Skeletal muscle tissue (tissue), 4 donors: Measurements from ENCODE around the gene IFT20. TPM values are rescaled to one million over a fixed set of nuclear protein-coding genes. Genes with fewer than 3 reads are reported as not detected.
A peak's percentile ranks its signal among the peaks of the same experiment; 100 is the strongest.

Experiments
- H3K27ac ChIP-seq: one replicate; pipeline ENCODE4 v1.7.0; 2013; ENCODE audit warnings: mild to moderate bottlenecking, low read depth, low read length, inconsistent platforms
- H3K27me3 ChIP-seq, 3 donors: one replicate each; pipeline ENCODE4 v1.7.0; 2013; ENCODE audit warnings: low read length in 3 of 3; ENCODE audit not compliant: control insufficient read depth in 3 of 3, insufficient read depth in 3 of 3
- H3K36me3 ChIP-seq, 3 donors: one replicate each; pipeline ENCODE4 v1.7.0; 2013; ENCODE audit warnings: low read length in 3 of 3; ENCODE audit not compliant: control insufficient read depth in 3 of 3, insufficient read depth in 3 of 3
- H3K4me1 ChIP-seq, 3 donors: one replicate each; pipeline ENCODE4 v1.7.0; 2013; ENCODE audit warnings: low read length in 3 of 3, mild to moderate bottlenecking in 3 of 3; ENCODE audit not compliant: control insufficient read depth in 3 of 3, insufficient read depth in 3 of 3
- H3K4me3 ChIP-seq, 3 donors: one replicate each; pipeline ENCODE4 v1.7.0; 2013; ENCODE audit warnings: low read length in 3 of 3
- H3K9ac ChIP-seq, 3 donors: one replicate each; pipeline ENCODE4 v1.7.0; 2013; ENCODE audit warnings: low read length in 3 of 3, mild to moderate bottlenecking in 3 of 3, moderate library complexity in 2 of 3, low read depth in 1 of 3
- H3K9me3 ChIP-seq, 3 donors: one replicate each; pipeline ENCODE4 v1.7.0; 2013; ENCODE audit warnings: low read length in 3 of 3; ENCODE audit not compliant: control insufficient read depth in 3 of 3
- total RNA-seq: library from RNA; depleted of rRNA; stranded (reverse); fragments of >200 nt; gene quantifications from one replicate; pipeline ENCODE4 v1.2.3, GENCODE V29; 2014
- donor health status: Osteomylitis.

The IFT20 gene
- total RNA-seq, 1 donor from 2014 or later: 19.8 TPM

DNA sequence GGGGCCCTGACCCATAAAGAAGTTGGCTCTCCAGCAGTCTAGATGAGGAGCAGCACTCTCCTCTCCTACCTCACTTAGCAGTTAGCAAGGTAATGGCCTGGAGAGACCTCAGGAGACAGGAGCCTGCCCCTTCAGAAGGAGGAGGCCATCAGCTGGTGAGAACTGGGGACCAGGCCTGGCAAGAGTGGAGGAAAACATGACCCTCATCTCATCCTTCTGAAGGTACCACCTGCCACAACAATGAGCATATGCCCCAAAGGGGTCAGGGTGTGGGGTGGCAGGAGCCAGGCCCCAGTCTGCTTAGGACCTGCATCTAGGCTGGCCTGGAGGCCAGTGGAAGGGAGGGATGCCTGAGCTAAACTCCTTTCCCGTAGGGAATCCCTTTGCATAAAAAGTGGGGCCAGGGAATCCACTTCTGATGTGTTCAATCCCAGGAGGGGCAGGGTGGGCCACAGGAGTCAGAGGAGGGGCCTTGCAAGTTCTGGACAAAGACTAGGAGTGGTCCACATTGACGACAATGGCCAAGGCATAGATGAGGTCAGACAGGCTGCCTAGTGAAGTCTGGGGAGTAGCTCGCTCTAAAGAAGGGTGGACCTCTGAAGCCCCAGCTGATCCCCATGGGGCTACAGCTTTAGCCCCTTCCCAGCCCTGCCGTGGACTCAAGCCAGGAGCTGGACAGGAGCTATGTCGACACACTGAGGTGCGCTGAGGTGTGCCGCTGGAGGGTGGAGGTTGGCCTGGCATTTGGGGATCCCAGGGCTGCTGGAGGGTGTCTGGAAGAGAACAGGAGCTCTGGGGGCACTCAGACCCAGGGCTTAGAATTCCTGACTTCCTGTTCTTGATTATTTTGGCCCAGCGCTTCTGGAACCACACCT lies 28.7 kb upstream of the IFT20 start:
- Histone ChIP-seq H3K4me3 (no peak overlapping the region), H3K36me3 (peaks cover 49 to 56% (median 54%) of the 10 kb centered on the region in 3 donors), H3K27me3 (no peaks in the 10 kb centered on the region), H3K9me3 (no peaks in the 10 kb centered on the region), H3K4me1 (no peaks in the 10 kb centered on the region), H3K27ac (no peak overlapping the region), H3K9ac (no peak overlapping the region)

DNA sequence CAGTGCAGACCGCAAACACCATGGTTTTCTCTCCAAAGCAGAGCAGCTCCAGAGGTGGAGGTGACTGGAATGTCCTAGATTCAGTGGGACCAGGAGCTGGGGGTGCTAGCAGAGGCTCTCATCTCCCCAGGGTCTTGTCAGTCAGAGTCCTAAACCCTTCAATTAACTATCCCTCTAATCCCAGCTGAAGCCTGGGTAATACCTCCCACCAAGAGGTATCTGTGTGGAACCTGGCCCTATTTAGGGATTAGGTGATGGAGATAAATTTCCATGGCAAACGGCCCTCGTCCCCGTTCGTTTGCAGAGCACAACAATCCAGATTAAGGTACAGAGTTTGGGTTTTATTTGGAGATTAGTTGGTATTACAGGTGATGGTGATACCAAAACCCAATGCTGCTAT lies 27.9 kb upstream of the IFT20 start:
- peaks cover 5 to 7% (median 6%) of the 10 kb centered on the region in 3 donors for H3K4me1 ChIP-seq
- H3K4me3 ChIP-seq: no peak overlapping the region
- no peak overlapping the region for H3K27ac ChIP-seq
- H3K9ac ChIP-seq: no peak overlapping the region
- peaks cover 49 to 56% (median 55%) of the 10 kb centered on the region in 3 donors for H3K36me3 ChIP-seq
- H3K27me3 ChIP-seq: no peaks in the 10 kb centered on the region
- no peaks in the 10 kb centered on the region for H3K9me3 ChIP-seq

DNA sequence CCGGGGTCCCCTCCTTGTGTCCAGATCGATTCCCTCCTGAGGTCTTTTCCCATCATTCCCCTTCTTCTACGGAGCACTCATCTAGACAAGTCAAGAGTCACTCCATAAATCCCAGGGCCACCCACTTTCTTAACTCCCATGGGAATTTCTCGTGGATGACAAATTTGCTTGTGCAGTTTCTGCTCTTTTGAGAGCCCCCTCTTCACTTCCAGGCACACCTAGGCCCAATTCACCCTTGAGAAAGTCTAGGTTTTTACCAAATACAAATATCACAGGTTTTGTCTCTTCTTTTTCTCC lies 22.6 kb upstream of the IFT20 start:
- Histone ChIP-seq H3K4me3 (peak overlapping the region; percentile 85 to 97 (median 97)), H3K9me3 (no peaks in the 10 kb centered on the region), H3K36me3 (peaks cover 53 to 59% (median 56%) of the 10 kb centered on the region in 3 donors), H3K27me3 (no peaks in the 10 kb centered on the region), H3K27ac (peak overlapping the region; percentile 92), H3K4me1 (peaks cover 22 to 30% (median 22%) of the 10 kb centered on the region in 3 donors), H3K9ac (peak overlapping the region; percentile 73 to 98 (median 84))

DNA sequence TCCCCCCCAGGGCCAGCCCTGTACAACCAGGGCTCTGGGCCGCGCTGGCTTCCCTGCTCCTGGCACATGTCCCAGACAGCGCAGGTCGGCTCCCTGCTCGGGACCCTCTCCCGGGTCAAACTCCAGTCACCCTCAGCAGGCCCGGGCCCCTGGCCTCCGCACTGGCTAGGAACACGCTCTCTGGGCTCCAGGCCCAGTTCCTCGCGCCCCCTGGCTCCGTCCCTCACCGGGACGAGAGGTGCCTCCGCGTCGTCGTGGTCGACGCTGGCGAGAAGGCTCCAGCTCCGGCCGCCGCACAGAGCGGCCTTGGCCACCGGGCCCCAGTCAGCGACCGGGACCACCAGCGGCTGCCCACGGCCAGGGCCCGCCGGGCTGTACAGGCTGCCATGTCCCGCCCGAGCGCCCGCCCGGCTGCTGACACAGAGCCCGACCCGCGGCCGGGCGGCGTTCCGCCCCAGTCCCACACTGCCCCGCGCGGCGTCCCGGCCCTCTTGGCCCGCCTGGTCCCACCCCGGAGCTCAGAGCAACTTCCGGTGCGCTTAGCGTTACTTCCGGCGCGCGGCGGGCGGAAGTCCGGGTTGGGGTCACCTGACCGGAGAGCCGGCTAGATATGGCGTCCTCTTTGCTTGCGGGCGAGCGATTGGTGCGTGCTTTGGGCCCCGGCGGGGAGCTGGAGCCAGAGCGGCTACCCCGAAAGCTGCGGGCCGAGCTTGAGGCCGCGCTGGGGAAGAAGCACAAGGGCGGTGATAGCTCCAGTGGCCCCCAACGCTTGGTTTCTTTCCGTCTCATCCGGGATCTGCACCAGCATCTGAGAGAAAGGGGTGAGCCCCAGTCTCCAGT lies 22.0 kb upstream of the IFT20 start, which contains the start of gene POLDIP2:
TSS of gene POLDIP2 (minus strand) at position 467 of the 840 bp plus-strand sequence. CDS start at position 388, 79 bp downstream.
- no peaks in the 10 kb centered on the region for H3K27me3 ChIP-seq
- peaks cover 47 to 56% (median 53%) of the 10 kb centered on the region in 3 donors for H3K36me3 ChIP-seq
- peak within 1 kb of the TSS; percentile 92 for H3K27ac ChIP-seq
- no peaks in the 10 kb centered on the region for H3K9me3 ChIP-seq
- H3K4me1 ChIP-seq: peaks cover 22 to 30% (median 22%) of the 10 kb centered on the region in 3 donors
- peak within 1 kb of the TSS; percentile 93 to 98 (median 98) for H3K9ac ChIP-seq
- H3K4me3 ChIP-seq: peak within 1 kb of the TSS; percentile 85 to 97 (median 97)

DNA sequence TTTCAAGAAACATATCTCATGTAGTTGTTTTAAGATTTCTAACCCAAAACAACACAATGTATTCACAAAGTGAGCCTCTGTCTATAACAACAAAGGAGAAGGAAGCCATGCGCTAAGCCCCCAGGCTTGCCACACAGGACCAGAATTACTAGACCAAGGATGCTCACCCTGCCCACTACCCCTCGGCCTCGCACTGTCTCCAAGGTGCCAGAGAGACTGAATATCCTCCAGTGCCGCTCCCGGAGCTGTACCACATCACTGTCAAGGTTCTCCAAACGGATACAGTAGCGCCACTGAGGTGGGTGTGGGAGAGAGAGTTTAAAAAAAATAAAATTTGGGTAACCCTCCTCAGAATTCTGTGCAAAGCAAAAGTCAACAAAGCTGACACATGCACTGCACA lies 15.0 kb upstream of the IFT20 start:
- H3K9me3 ChIP-seq: no peaks in the 10 kb centered on the region
- peaks cover 77 to 95% (median 90%) of the 10 kb centered on the region in 3 donors for H3K36me3 ChIP-seq
- no peak overlapping the region for H3K4me3 ChIP-seq
- no peak overlapping the region for H3K9ac ChIP-seq
- H3K27me3 ChIP-seq: no peaks in the 10 kb centered on the region
- H3K27ac ChIP-seq: no peak overlapping the region
- H3K4me1 ChIP-seq: peaks cover 1 to 18% (median 17%) of the 10 kb centered on the region in 3 donors

DNA sequence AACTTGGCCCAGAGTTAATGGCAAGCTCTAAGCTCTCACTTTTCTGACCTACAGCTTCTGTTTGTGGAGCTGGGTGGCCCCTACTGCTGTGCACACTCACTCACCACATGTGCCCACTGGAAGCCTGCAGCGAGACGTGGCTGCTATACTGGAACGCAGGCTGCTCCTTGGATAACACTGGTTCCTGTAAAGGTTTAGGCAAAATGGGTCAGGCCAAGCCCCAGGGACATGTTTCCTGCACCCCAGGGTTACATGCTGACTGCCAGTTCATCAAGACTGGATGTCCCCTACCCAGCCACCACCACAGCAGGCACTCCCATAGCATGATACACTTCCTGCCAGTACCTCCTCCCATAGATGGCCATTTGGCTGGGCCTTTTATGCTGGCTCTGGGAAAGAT lies 13.7 kb upstream of the IFT20 start:
- Histone ChIP-seq H3K4me3 (no peak overlapping the region), H3K36me3 (peaks cover 81 to 96% (median 90%) of the 10 kb centered on the region in 3 donors), H3K27me3 (no peaks in the 10 kb centered on the region), H3K9ac (no peak overlapping the region), H3K4me1 (peaks cover 3 to 26% (median 18%) of the 10 kb centered on the region in 3 donors), H3K9me3 (no peaks in the 10 kb centered on the region), H3K27ac (no peak overlapping the region)

DNA sequence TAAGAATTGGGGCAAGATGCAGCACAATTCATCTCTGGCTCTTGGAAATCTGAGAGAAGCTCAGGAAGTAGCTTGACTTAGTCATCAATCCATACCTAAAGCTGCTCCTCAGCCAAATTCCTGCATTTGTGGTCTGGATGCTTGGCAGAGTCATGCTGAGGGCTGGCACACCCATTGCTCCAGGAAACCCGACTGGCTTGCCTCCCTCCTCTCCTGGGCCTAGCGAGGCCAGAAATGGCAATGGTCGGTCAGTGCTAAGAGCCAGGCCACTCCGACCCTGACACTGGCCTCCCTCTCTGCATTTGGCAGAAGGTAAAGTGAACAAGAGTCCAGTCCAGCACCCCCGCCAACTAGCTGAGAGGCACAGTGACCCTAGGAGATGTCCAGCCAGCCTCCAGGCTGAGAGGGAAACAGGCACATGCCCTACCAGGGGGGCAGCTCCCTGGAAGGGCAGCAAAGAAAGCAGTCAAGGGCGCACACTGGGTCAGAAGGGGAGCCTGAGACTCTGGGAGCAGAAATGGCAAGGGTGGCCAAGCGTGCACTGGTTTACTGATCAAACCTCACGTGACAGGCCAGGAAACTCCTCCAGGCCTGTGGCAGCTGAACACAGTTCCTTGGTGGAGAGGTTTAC lies 12.1 kb upstream of the IFT20 start:
- peak overlapping the region in 2 of 3 donors; percentile 20 to 33 for H3K9ac ChIP-seq
- no peak overlapping the region for H3K27ac ChIP-seq
- H3K4me3 ChIP-seq: no peak overlapping the region
- peaks cover 84 to 94% (median 92%) of the 10 kb centered on the region in 3 donors for H3K36me3 ChIP-seq
- H3K4me1 ChIP-seq: peaks cover 3 to 35% (median 23%) of the 10 kb centered on the region in 3 donors
- H3K9me3 ChIP-seq: no peaks in the 10 kb centered on the region
- H3K27me3 ChIP-seq: no peaks in the 10 kb centered on the region

DNA sequence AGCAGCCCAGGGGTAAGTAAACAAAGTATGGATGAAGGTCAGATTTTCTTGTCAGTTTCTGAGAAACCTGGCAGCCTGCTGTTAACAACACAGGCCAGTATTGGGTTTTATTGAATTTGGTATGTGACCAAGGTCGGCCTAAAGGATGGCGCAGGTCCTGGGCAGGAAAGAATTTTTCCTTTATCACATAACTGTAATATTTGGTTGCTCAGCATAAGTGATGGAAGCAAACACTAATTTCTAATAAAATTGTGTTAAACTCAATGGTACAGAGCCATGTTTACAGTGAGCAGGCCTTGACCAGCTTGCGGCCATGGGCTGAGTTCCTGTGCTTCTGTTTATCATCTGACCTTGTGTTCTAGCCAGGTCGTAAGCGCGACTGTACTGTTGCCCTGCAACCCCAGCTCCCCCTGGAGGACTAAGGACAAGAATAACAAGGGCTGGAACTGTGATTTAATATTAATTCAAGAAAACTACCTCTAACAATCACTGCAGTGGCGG lies 11.5 kb upstream of the IFT20 start:
- Histone ChIP-seq H3K9ac (peak overlapping the region in 1 of 3 donors; percentile 20), H3K9me3 (no peaks in the 10 kb centered on the region), H3K4me1 (peaks cover 3 to 35% (median 23%) of the 10 kb centered on the region in 3 donors), H3K27ac (peak overlapping the region; percentile 29), H3K36me3 (peaks cover 87 to 95% (median 93%) of the 10 kb centered on the region in 3 donors), H3K27me3 (no peaks in the 10 kb centered on the region), H3K4me3 (no peak overlapping the region)

DNA sequence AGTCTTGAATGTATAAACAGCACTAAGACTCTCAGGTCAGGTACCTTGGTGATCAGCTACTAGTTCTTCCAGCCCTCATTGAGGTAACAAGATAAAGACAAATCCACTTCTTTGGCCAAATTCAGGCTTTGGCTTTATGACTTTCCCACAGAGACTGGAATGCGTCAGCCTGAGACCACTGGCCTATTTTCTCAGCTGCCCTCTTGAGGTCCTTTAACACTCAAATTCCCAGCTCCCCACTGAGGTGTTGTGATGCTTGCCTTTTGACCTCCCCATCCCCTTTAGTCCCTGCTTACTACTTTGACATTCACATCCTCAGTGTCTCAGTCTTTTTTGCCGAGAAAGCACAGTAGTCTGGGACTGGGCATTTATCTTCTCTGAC lies 10.9 kb upstream of the IFT20 start:
- H3K27ac ChIP-seq: no peak overlapping the region
- no peak overlapping the region for H3K4me3 ChIP-seq
- H3K9ac ChIP-seq: no peak overlapping the region
- H3K4me1 ChIP-seq: peaks cover 3 to 35% (median 23%) of the 10 kb centered on the region in 3 donors
- peaks cover 87 to 95% (median 93%) of the 10 kb centered on the region in 3 donors for H3K36me3 ChIP-seq
- no peaks in the 10 kb centered on the region for H3K27me3 ChIP-seq
- H3K9me3 ChIP-seq: no peaks in the 10 kb centered on the region
